HG03139 (cell line): ENCODE results near the gene KCNC1.

Source experiments
- ATAC-seq: cut with Tn5 transposase; IDR thresholded peaks from one replicate; pipeline ENCODE4 v1.9.1; 2021; ENCODE audit not compliant: unreplicated experiment

KCNC1 gene

DNA sequence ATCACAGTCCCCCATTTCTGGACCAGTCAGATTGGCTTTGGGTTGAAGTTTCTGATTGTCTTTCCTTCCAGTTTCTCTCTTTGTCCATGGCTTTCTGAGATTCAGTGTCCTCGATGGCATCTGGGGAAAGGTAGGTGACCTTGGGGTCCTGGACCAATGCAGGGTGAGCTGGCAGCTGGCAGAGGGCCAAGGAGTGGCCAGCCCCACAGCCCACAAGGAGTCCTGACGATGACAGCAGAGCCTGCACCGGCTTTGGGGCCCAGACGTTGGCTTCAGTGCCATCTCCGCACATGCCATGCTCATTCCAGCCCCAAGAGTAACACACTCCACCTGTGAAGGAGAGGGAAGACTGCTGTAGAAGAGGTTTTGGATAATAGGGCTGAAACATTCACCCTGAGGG, 53.5 kb downstream of the KCNC1 start:
- no peak for ATAC-seq

DNA sequence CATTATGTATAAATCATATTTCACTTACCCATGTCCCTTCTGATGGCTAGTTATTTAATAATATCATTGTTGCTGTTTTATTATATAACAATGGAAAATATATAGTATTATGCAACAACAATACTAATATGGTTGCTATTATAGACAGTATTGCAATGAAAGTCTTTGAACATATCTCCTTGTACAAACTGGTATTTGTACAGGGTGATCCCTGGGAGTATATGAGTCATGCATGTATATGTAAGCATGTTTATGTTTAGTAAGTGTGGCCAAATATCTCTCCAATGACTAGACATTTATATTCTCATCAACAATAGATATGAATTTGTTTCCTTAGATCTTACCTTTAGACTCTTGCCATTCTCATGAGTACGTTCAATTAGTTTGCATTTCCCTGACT, 55.9 kb downstream of the KCNC1 start:
- no peak for ATAC-seq

DNA sequence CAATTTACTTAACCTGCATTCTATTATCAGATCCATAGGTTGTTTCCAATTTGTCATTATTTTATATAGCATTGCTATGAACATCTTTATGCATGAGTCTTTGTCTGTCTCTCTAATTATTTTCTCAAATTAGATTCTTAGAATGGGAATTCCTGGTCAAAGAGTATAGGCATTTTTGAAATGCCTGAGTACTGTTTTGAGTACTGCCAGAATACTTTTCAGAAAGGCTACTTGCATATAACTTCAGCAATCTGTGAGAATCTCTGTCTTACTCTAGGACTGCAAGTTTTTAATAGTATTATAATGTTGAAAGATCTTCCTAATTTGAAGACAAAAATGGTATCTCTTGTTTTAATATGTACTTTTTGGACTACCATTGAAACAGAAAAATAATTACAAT, 56.6 kb downstream of the KCNC1 start:
- no peak for ATAC-seq

DNA sequence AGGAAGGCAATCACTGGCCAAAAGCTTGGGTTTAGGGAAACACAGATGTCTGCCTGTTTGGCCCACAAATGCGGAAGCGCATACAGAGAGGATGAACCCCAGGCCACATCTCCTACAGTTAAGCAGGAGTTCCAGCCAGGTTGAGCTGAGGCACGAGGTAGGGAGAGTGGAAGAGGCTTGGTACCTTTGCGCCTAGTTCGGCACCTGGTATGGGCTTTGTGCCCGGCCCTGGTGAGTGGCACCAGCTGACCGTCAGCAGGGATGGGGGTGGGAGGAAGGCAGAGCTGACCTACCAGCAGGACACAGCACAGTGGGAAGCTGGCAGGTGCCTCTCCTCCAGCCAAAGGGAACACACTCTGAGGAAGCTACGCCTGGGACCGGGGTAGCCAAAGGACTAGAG, 57.6 kb downstream of the KCNC1 start:
- no peak for ATAC-seq

DNA sequence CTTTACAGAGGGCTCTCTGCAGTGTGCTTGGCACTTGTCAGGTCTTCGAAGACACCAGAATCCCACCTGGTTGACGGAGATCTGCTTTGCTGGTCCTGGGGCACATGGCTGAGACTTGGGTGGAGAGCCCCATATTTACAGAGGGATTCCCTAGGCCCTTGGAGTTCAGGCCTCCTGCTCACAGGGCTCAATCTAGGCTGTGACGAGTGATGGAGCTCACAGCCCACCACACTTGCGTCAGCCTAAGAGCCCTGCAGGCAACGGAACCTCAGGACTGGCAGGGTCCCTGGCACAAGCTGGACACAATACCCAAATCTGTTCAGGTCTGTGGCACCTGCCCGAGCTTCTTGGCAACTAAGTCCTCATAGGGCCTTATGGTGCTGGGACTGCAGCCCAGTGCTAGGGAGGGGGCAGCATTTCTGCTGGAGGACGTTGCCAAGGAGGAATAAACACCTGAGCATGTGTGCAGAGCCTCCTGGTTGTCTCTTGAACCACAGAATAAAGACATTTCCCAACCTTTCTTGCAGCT, 59.1 kb downstream of the KCNC1 start:
- ATAC-seq: no peak

DNA sequence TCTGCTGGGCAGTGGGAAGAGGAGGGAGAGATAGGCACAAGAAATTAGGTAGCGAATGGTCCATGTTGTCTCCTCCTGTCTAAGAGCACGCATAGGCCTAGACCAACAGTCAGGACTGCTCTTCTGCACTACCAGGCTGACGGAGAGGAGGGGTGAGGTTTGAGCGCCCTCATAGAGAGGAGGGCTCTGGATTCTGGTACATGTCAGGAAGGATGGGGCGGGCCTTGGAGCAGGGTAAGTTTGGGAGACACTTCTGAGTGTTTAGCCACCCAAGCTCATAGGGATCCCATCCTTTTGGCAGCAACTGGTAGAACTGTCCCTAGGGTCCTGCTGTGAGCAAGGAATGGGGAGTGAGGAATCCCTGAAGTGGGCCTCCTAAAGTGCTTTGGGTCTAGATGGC, 60.4 kb downstream of the KCNC1 start:
- no peak for ATAC-seq

DNA sequence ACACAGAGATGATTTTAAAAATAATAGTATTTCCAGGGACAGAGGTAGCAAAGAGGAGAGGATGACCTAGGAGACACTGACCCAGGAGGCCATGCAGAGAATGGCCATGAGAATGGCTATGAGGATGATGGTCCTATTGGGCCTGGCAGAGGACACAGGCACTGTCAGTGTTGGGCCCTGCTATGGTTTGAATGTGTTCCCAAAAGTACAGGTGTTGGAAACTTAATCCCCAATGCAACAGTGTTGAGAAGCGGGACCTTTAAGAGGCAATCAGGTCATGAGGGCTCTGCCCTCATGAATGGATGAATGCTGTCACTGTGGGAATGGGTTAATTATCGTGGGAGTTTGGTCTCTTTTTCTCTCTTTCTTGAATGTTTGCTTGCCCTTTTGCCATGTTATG, 61.6 kb downstream of the KCNC1 start:
- no peak for ATAC-seq

DNA sequence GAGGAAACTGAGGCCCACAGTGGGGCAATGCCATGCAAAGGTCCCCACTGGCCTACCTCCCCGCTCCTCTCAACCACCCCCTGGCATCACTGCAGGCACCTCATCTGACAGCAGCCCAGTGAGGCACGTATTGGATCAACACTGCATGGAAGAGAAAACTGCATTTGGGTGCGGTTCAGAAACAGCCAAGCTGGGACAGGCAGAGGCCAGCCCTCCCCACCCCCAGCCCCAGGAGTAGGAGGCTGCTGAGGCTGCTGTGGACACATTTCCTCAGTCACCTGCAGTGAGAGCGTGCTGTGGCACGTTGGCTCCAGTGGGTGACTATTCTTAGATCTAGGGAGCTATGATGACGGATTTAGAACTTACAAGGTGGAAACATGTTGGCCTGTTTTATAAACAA, 63.7 kb downstream of the KCNC1 start:
- ATAC-seq: no peak

DNA sequence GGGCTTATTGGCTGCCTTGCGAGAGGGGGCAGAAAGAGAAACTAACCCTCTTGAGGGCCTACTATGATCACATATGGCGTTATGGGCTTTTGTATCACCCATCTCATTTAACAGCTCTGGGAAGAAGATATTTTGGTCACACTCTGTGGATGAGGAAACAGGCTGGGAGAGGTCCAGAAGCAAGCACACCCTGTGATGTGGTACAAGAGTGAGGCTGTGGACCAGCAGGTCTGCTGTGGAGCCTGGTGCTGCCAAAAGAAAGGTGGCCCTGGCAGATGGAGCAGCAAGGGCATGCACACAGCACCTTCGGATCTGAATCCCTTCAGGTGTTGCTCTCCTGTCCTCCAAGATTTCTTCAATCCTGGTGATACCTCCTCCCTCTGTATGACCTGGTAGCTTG, 64.1 kb downstream of the KCNC1 start:
- ATAC-seq: no peak

DNA sequence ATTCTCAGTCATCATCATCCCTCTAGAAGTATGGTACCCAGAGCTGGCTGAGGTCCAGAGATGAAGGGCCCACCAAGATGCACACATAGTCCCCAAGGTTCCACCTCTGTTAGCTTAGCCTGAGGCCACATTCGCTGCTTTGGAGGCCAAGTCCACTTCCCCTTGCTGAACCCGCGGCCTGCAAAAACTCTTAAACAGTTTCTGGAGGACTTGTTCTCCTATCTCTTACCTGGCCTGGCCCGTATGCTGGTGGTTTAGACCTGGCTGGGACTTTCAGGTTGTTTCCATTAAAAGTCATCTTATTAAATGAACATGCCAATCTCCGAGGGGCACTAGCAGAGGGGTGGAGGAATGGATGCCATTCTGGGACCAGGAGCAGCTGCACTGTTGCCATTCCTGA, 64.6 kb downstream of the KCNC1 start:
- ATAC-seq: no peak

DNA sequence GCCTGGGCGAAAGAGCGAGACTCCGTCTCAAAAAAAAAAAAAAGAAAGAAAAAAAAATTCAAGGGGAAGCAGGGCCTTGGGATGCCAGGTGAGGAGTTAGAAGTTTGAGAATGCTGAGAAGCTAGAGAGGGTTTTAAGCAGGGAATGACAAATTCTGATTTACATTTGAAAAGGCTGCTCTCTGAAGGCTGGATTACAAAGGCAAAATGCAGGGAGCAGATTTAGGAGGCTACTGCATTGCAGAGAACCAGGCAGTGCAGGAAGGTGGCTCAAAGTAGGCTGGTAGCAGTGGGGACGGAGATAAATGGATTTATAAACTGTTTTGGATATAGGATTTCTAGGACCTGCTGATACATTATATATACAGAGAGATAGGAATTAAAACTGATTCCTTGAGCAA, 66.6 kb downstream of the KCNC1 start:
- no peak for ATAC-seq

DNA sequence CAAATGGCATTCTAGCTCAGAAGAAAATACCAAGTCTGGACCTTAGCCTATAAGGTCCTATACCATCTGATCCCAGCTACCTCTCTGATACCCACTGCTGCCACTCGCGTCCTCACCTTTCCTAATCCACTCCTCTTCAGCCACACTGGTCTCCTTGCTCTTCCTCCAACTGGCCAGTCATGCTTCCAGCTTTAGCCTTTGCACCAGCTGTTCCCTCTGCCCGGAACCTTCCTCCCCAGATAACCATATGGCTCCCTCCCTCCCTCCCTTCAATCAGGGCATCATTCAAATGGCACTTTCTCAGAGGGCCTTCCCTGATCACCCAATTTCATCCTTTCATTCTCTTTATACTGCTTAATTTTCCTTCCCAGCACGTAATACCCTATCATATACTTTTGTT, 67.9 kb downstream of the KCNC1 start:
- ATAC-seq: no peak

DNA sequence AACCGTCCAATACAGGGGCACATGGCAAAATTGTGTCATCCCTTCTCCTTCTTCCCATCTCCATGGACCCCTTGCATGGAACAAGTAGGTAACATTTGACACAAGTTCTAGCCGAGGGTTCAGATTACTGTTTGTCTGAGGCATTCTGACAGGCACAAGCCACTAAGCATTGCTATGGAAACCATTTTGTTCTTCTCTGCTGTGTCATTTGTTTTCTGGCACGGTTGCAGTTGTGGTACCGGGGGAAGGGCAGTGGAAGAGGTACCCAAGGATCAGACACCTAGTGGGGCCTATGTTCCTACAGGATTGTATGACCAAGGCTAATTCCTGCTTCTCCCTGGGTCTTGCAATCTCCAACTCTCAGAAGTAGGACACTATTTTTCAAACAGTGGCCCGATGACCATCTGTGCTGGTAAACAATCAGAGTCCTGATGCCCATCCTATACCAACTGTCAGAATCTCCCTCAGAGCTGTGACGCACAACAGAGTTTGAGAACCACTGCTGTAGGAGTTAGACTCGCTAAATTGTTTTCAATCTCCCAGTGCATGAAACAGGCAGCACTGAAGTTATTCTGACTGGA, 69.3 kb downstream of the KCNC1 start:
- ATAC-seq: no peak

DNA sequence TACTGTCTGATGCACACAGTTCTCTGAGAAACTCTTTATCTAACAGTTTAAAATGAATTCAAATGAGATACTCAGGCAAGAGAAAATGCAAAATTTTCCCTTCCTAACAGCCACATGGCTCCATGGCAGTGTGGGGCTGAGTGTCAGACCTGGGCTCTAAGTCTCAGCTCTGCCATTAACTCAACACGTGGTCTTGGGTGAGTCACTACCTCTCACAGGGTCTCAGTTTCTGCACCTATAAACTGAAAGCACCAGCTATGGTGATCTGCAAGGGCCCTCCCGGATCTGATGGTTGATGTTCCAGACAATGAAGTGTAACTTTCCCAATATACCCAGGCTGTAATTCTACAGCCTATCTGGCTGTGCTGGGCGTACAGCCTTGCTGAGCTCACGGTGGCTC, 70.5 kb downstream of the KCNC1 start:
- ATAC-seq: no peak

DNA sequence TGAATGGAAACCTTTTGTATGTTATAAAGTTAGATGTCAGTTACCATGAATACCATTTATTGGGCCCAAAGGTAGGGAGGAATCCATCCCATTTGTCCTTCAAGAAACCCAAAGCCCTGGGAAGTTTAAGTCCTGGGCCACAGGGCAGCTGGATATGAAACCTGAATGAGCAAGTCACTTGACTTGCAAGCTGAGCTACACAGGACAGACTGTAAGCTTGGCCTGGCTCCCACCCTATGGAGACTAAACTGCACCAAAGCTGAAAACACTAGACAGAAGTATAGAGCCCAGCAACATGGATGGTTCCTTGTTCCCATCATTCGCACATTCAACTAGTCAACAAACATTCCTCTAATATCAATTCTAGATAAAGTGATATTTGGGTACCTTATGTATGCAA, 71.3 kb downstream of the KCNC1 start:
- ATAC-seq: no peak

DNA sequence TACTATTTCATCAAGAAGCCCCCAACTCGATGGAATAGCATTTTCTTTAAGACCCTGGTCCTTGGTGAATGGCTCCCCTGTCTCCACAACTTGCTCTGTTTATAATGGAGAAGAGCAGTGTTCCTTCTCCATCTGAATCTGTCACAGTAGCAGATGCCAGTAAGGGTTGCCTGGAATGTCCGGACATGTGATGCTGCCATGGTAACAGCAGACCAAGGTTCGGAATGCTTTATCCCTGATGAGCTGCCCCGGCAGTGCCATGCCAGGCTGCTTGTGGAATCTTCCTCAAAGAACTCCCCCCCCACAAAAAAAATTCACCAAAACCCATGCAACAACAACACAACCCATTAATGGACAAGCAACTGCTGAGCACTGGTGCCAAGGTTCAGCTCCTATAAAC, 72.5 kb downstream of the KCNC1 start:
- no peak for ATAC-seq

DNA sequence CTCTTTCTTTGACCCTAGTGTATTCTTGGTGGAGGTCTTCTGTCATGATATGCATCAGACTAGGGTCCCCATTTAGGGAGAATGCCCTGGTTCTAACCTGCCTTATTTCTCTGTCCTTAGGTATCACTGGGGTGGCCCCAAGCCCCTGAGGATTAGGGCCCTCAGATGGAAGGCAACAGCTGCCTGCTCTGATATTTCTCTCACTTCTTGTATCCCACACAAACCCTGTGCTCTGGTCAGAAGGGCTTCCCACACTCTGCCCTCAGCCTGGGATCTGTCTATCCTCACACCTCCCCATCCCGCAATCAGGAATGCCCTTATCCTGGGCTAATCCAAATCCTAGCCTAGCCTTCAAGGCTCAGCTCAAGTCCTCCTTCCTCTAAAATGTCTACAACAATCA, 75.5 kb downstream of the KCNC1 start:
- ATAC-seq: no peak

DNA sequence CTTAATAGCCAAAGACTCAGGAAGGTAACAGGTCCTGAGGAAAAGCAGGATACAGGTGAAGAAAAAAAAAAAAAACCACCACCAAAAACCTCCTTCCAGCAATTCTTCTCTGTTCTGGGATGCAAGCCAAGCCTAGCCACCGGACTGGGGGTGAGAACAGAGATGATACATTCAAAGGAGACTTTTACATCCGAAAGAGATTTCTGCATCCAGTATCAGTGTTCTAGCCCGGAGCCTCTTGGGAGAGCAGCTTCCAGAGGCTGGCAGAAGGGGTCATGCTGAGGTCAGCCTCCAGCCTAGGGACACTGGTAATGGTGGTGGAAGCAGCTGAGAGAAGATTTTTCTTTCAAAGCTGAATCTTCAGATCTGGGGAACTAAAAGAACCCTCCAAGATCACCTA, 76.2 kb downstream of the KCNC1 start:
- ATAC-seq: no peak

DNA sequence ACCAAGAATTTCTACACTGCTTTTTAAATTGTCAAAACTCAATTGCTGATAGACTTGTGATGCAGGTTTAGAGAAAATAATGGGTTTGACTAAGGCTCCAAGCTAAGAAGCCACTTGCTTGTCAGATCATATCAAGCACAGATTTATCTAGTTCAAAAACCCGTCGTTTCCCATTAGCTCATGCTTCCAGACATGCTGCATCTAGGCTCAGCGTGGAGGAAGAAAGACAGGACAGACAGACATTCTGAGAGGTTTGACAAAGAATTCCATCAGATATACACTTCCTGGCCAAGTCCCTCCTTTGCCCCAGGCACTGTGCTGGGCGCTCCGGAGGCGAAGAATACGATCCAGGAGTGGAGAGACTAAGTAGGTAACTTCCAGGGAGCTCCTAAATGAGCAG, 76.8 kb downstream of the KCNC1 start:
- ATAC-seq: no peak

DNA sequence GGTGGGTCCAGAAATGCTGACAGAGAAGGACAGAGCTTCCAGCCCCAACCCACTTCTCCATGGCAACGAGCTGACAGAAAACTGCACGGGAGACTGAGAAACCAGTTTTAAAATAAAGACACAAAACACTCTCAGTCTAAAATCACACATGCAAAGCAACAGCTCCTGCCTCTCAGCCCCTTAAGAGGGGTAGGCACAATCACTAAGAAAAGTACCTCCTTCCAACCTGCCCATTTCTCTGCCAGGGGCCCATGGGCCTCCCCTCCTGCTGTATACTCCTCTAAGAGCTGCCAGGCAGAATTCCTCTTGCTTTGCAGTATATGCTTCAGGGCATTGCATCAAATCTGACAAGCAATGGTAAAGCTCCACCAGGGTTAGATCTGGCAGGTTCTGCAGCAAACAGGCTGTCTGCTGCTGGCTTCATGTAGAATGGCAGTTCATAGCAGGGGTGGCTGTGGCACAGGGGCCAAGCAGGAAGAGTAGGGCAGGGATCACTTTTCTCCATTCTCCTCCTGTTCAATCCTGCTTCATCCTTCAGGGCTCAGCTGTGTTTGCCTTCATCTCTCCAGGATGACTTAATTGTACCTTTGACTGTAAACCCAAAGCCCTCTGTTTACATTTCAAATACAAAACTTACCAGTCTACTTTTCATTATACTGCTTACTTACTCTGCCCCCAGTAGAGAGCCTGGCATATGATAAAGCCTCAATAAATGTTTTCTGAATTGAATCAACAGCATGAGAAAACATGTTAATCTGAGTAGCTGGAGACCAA, 77.7 kb downstream of the KCNC1 start:
- no peak for ATAC-seq

DNA sequence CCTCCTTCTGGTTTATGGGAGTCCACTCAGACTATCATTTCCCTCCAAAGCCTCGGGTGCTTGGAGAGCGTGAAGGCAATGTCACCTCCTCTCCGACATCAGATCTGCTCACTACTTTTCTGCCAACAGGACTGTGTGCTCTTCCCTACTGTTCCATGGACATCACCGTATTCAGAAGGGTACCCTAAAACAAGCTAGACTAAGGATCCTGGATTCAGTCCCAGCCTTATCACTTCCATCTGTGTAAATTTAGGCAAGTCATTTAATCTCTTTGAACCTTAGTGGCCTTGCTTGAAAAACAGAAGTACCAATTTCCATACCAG, 78.2 kb downstream of the KCNC1 start:
- ATAC-seq: no peak

DNA sequence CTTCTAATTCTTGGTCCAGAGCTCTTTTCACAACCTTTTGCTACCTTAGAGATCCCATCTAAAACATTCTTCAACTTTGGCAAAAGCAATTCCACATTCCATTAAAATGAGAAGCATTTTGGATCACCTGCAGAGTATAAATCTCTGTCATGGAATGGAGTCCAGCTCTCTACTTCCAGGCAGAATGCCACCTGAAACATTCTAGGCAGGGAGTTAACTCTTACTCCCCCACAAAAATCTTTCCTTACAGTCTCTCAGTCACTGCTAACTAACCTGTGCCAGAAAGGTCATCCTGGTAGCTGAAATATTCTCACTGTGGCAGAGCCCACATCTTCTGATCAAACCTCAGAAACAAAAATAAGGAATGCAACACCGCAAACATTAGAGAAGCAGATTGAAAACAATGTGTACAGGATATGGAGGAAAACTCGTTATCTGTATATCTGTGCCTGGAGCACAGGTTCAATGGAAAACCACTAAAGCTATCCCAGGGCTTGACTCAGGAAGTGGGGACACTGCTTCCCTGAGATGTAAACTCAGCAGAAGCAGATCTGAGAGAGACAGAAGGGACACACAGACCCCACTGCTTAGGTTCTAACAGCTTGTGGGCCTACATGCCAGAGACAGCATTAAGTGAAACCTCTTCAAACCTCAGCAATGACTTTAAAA, 78.9 kb downstream of the KCNC1 start:
- ATAC-seq: no peak
